Left lobe of liver (tissue), 2 donors: ENCODE measurements around the gene KRT25. TPM values are rescaled to one million over a fixed set of nuclear protein-coding genes. Genes with fewer than 3 reads are reported as not detected.
"Not testable (repeated sequence)": the region's sequence is repeated elsewhere in the genome, so short reads cannot be mapped to it uniquely, and the experiment has no call there.

Source experiments
- ATAC-seq: fragments of 200-7000 bp; cut with Tn5 transposase; one replicate; pipeline ENCODE4 v1.9.1; 2020; ENCODE audit warnings: mild to moderate bottlenecking, moderate library complexity
- DNase-seq: peaks from one replicate; pipeline ENCODE4 v3.0.0-alpha.2; 2020; ENCODE audit warnings: low spot score
- total RNA-seq: library from RNA; stranded (reverse); gene quantifications from one replicate; pipeline ENCODE4 v1.2.1, GENCODE V29; 2021
- donor health status: DM: no; HTN: no; CAD: no; lungs with moderate emphysema.
- donor health status: DM: no; HTN: yes; CAD: no.

The KRT25 gene
- total RNA-seq, 1 donor from 2014 or later = not detected

DNA sequence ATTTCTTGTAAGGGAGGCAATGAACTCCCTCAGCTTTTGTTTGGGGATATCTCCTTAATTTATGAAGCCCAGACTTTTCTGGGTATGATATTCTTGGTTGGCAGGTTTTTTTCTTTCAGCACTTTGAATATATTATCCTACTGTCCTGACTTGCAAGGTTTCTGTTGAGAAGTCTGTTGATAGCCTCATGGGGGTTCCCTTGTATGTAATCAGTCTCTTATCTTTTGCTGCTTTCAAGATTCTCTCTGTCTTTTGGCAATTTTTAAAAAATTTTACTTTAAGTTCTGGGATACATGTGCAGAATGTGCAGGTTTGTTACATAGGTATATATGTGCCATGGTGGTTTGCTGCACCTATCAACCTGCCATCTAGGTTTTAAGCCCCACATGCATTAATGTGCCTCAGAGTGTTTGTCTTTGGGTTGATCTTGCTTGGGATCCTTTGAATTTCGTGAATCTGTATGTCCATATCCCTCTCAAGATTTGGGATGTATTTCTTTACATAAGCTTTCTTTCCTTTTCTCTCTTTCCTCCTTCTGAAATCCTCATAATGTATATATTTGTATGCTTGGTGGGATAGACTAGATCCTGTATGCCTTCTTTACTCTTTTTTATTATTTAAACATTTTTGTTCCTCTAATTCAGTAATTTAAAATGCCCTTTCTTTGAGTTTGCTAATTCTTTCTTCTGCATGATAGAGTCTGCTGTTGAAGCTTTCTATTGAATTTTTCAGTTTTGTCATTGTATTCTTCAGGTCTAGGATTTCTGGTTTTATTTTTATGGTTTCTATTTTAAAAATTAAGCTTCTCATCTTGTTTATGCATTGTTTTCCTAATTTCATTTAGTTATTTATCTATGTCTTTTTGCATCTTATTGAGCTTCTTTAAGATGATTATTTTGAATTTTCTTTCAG lies 5.2 kb upstream of the KRT25 start:
- no peak for ATAC-seq
- no peak for DNase-seq

GRCh38 chr17:40753804-40754203 lies 1.3 kb downstream of the KRT25 start:
- no peak for ATAC-seq
- DNase-seq = no peak

DNA sequence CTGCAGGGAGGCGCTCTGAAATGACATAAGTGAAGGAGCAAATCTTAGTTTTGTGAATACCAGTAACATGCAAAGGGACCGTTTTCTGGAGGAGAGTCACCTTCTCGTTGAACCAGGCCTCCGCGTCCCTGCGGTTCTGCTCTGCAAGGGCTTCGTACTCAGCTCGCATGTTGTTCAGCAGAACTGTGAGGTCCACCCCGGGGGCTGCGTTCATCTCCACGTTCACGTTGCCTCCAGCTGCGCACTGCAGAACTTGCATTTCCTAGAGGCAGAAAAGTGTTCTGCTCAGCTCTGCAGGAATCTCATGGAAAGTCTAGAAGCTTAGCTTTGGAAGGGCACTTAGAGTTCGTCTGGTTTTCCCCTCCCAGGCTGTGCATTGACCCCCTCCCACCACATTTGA lies 4.1 kb downstream of the KRT25 start:
- DNase-seq (no peak), ATAC-seq (no peak)

DNA sequence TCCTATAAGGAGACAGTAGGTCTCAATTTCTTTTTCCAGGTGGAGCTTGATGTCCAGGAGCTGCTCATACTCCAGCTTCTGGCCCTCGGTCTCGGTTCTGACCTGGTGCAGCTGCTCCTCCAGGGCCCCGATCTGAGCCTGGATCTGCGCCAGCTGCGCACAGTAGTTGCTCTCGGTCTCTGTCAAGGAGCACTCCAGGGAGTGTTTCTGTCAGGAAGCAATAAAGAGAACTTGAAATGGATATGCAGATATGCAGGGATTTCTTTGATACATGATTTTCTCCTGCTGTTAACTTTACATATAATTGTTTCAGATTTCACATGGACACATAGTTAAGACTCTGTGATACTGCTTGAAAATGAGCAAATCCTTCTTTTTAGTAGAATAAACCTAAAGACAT lies 4.7 kb downstream of the KRT25 start:
- DNase-seq (no peak), ATAC-seq (no peak)

DNA sequence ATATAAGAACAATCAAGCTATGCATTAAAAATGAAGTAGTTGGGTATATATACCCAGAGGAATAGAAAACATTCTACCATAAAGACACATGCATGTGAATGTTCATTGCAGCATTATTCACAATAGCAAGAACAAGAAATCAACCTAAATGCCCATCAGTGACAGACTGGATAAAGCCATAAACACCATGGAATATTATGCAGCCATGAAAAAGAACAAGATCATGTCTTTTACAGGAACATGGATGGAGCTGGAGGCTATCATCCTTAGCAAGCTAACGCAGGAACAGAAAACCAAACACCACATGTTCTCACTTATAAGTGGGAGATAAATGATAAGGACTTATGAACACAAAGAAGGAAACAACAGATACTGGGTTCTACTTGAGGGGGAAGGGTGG lies 6.5 kb downstream of the KRT25 start:
- not testable (repeated sequence) for ATAC-seq, DNase-seq

- DNase-seq (no peak), ATAC-seq (no peak)
Measured at GRCh38 chr17:40738553-40738952, 16.6 kb downstream of the KRT25 start.

DNA sequence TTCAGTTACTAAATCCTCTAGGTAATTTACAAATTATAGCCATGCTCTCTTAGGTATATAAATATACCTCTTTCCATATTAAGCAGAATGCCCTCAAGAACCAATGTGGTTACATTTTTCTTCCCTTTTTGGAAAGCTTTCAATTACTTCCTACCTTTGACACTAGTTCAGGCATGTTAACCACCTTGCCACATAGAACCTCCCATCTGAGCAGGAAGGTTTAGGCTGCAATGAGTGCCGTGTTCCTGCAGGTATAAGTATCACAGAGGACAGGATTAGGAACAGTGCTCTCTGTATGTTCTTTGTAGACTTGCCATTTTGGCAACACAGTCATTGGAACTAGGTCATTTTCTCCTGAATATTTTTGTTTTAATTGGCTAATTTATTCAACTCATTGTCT lies 20.1 kb downstream of the KRT25 start:
- DNase-seq (no peak), ATAC-seq (no peak)

DNA sequence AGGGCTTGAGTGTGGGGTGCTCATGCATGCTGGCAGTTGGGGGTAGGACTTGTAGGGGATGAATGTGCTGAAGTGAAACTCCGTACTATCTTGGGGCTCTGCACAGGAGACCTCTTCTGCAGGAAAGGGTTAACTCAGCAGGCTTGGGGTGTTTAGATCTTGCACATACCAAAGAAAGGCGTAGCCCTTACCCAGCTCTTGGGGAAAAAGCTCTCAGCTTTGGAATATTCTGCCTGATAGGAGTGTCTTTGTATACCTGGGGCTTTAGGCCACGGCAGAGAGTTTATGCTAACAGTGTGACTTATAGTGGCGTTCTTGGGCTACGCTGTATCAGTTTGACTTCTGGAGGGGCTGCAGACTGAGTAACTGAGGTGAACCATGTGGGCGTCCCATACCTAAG lies 21.1 kb downstream of the KRT25 start:
- no peak for ATAC-seq
- DNase-seq = no peak

DNA sequence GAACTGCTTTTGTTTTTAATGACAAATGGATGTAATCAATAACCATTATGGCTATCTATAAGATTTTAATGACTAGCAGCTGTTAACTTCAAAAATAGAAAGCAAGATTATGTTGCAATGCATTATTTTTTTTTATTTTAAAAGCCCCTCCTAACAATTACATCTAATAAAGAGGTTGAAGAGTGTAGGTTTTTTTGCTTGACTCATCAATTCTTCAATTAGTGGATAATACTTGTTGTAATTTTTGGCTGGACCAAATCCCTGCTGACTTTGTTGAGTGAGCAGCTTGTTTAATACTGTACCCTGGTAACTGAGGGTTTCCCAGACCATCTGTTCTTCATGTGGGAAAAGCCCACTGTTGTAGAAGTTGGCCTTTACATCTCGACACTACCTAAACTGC lies 24.2 kb downstream of the KRT25 start:
- no peak for ATAC-seq
- DNase-seq = no peak

GRCh38 chr17:40727447-40728231 lies 27.5 kb downstream of the KRT25 start:
- DNase-seq (no peak), ATAC-seq (peak; percentile 76)

DNA sequence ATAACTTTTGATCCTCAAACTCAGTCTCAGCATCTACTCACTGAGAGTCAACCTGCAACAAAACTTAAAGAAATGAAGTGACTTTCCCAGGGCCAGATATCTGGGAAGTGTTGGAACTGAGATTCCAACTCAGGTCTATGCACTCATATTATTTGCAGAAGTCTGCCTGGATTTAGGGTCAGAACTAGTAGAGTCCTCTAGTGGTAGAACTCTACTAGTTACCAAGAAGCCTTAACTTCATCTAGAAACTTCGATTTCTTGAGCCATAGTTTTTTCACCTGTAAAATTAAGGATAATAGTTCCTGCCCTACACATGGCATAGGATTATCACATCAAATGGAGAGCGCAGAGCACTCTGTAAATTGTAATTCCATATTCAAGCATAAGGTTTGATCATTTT lies 28.2 kb downstream of the KRT25 start:
- ATAC-seq (peak; percentile 94), DNase-seq (no peak)

DNA sequence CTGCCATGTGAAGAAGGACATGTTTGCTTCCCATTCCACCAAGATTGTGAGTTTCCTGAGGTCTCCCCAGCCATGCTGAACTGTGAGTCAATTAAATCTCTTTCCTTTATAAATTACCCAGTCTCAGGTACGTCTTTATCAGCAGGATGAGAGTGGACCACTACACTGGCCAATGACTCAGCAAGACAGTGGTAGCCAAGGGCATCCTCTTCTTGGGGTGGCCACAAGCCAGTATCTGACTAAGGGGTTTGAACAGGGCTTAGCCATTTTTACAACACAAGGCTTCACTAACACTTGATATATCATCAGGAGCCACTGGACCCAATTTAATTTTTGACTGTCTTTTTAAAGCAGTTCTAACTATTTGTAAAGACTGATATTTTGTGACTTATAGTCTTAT lies 30.5 kb downstream of the KRT25 start:
- ATAC-seq = no peak
- no peak for DNase-seq

DNA sequence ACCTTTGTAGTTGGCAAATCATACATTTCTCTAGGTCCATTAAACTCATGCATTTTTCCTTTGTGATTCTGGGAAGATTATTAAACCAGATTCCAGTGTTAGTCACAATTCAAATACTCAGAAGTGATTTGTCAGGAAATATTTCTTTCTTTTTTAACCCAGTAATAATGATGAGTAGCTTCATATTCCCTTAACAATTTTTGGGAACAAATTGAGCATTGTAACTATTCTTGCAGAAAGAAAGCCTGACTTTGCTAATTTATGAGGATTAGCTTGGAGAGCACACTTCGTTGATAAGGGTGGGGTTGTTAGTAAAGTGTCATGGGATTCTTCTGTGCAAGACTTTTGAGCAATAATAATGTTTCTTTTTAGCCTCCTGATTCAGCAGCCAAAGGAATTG lies 32.9 kb downstream of the KRT25 start:
- DNase-seq (no peak), ATAC-seq (no peak)

DNA sequence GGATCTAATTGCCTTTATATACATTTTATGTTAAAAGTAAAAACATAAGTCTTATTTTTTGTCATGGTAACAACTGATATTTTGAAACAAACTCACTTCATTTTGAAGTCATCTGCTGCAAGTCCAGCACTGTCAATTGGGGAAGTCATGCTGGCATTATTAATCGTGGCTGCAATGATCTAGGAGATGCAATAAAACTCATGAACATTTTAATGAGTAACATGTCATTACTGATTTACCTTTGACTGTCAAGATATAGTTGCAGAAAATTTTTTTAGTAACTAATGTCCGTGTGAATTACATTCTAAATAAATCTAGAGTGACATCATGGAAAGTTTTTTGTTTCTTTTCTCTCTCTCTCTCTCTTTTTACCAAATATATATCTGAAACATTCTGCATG lies 34.2 kb downstream of the KRT25 start:
- no peak for DNase-seq
- ATAC-seq = no peak

- DNase-seq (no peak), ATAC-seq (no peak)
Measured at GRCh38 chr17:40718930-40719329, 36.2 kb downstream of the KRT25 start.

DNA sequence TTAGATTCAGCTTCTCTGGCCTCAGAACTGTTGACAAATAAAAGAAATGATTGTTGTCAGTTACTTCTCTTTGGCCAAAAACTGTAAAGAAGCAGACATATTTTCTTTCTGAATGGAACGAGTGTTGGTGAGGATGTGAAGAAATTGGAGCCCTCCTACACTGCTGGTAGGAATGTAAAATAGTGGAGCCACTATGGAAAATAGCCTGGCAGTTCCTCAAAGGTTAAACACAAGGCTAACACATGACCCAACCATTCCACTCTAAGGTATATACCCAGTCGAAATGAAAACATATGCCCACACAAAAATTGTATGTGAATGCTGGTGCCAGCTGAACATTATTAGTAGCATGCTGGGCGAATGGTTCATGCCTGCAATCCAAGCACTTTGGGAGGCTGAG lies 37.4 kb downstream of the KRT25 start:
- DNase-seq (no peak), ATAC-seq (no peak)

DNA sequence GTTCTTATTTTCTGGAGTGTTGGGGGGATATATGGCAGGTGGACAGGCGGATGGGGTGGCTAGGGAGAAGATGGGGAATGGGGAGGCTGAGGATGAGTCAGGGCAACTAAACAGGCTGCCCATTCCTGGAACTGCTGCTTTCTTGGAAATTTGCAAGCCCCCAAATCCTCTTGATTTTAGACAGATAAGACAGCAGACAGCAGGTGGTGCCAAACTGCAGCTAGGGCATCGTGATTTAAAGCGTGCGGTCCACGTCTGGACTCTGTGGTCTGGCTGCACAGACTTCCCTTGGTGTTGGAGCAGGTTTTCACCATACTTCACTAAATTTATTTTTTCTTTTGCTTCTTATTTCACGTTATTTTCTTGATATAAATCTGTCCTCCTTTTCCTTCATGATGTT lies 40.7 kb downstream of the KRT25 start:
- ATAC-seq (no peak), DNase-seq (no peak)

- peak; percentile 52 for ATAC-seq
- DNase-seq = no peak
Measured at GRCh38 chr17:40707745-40708144, 47.4 kb downstream of the KRT25 start.

DNA sequence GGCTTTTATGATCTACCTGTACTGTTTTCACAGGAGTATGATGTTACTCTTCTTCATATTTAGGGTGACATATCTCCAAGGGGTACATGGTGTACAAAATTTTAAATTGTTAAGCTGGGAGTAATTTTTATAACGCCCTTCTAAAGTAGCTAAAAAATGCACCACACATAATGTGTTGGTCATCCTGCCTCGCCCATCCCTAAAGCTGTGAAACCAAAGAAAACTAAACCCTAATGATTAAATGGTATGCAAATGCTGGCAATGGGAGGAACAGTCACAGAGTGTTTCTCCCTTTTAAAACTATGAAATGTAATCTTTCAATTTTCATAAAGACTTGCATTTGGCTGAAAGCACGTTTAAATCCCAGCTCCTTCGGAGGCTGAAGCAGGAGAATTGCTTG lies 49.5 kb downstream of the KRT25 start:
- DNase-seq (no peak), ATAC-seq (no peak)

- DNase-seq = no peak
- ATAC-seq = no peak
Measured at GRCh38 chr17:40703652-40704051, 51.5 kb downstream of the KRT25 start, which contains the start of gene KRT24. Gene KRT24 (minus strand): TSS chr17:40703752. CDS start chr17:40703693, 59 bp downstream.

- no peak for DNase-seq
- ATAC-seq = no peak
Measured at GRCh38 chr17:40702271-40702670, 52.9 kb downstream of the KRT25 start.

GRCh38 chr17:40699853-40700252 lies 55.3 kb downstream of the KRT25 start:
- ATAC-seq (no peak), DNase-seq (no peak)
